GM12874 (cell line): Measurements from ENCODE around the gene CACNA1D.

Source experiments
- TF ChIP-seq, protein P1 (sequence below): IDR thresholded peaks from 2 replicates; pipeline ENCODE4 v1.5.1; 2011; ENCODE audit warnings: low read depth, mild to moderate bottlenecking, control low read depth, low read length, moderate library complexity; ENCODE audit not compliant: insufficient read depth

Gene CACNA1D

DNA sequence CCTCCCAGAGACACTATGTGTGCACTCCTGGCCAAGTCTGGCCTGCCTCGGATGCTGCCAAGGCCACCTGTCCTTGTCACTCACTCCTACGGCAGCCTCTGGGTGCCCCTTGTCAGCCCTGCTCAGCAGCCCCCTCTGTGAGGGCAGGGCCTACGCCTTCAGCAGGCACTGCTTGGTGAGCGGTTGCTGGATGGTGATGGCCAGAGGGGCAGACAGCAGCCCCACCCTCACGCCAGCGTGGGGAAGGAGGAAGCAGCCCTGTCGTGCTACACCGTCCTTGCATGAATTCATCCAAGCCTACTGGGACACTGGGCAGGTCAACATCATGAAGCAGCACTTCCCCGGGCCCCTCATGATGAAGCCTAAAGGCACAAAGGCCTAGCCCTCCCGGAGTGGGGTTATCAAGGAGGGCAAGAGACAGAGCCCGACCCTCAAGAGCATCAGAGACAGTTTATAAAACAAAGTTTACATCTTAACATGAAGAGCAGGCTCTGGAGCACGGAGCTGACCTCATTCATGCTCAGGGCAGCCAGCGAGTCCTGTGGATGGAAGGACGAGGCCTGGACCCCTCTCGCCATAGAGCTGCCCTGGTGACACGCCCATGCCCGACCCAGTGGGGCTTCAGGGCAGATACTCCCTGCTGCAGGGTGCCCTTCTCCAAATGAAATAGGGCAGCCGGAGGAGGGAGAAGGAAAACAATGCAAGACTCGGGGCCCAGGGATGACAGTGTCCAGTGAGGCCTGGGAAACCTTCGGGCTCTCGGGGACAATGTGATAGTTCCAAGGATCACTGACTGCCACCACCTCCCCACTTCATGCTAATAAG lies 326.6 kb downstream of the CACNA1D start:
- TF ChIP-seq, protein P1, sequence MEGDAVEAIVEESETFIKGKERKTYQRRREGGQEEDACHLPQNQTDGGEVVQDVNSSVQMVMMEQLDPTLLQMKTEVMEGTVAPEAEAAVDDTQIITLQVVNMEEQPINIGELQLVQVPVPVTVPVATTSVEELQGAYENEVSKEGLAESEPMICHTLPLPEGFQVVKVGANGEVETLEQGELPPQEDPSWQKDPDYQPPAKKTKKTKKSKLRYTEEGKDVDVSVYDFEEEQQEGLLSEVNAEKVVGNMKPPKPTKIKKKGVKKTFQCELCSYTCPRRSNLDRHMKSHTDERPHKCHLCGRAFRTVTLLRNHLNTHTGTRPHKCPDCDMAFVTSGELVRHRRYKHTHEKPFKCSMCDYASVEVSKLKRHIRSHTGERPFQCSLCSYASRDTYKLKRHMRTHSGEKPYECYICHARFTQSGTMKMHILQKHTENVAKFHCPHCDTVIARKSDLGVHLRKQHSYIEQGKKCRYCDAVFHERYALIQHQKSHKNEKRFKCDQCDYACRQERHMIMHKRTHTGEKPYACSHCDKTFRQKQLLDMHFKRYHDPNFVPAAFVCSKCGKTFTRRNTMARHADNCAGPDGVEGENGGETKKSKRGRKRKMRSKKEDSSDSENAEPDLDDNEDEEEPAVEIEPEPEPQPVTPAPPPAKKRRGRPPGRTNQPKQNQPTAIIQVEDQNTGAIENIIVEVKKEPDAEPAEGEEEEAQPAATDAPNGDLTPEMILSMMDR: no peak

DNA sequence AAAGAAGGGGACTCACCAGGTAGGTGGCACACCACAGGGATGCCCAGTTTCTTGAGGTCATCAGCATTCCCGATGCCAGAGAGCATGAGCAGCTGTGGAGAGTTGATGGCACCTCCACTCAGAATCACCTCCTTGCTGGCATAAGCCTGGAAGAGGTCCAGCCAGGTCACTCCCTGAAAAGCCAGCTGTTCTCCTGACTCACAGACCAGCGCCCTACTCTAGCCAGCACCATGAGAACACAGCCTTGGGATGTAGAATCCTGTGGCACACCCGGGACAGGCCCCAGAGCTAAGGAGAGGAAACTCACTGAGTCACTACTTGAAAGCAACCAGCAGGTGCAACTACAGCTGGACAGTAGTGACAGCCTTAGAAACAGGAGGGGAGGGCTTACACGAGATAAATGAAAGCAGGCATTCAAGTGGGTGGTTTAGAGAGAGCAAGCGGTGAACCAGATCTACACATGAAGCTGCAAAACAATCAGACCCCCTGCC lies 327.3 kb downstream of the CACNA1D start:
- TF ChIP-seq, protein P1: no peak

DNA sequence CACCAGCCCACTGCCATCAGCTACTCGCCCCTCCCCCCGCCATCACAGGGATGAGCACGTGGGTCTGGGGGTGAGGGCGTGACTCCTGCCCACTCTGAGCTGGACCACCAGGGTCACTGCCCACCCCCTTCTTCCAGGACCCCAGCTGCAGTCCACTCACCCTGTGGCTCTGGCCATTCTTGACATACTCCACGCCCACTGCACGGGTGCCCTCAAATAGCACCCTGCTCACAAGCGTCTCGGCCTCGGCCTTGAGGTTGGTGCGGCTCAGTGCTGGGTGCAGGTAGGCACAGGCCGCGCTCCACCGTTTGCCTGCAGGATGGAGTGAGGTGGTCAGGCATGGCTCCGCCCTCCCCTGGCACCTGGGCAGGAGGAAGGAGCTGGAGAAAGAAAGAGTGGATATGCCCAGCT lies 327.9 kb downstream of the CACNA1D start:
- TF ChIP-seq, protein P1: no peak

DNA sequence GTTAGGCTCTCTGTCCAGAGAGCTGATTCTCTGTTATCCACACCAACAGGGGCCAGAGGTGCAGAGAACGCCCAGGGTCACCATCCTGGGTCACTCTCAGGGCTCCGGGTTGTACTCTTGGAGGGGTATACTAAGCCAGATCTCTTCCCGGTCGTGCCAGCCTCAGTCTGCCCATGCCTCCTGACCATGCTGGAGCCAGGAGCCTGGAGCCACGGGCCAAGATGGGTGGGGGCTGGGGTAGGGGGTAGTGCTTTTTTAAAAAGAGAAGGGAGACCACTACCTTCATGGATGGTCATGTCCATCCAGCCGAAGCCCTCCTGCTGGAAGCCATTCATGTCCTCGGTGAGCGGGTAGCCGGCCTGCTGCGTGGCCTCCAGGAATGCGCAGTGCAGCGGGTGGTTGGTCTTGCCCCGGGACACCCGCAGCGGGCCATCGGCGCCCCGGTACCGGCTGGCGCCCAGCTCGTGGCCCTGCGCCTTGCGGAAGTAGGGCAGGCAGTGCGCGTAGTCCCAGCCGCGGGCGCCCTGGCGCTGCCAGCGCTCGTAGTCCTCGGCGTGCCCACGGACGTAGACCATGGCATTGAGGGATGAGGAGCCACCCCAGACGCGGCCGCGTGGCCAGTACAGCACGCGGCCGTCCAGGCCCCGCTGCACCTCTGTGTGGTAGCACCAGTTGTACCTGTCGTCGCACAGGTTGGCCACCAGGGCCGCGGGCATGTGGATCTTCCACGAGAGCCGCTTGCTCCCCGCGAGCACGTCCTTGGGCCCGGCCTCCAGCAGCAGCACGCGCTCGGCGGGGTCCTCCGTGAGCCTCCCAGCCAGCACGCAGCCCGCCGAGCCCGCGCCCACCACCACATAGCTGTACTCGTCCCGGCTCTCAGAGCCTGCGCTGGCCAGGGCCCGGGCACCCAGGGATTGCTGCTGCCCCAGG lies 328.9 kb downstream of the CACNA1D start:
- TF ChIP-seq, protein P1: no peak

DNA sequence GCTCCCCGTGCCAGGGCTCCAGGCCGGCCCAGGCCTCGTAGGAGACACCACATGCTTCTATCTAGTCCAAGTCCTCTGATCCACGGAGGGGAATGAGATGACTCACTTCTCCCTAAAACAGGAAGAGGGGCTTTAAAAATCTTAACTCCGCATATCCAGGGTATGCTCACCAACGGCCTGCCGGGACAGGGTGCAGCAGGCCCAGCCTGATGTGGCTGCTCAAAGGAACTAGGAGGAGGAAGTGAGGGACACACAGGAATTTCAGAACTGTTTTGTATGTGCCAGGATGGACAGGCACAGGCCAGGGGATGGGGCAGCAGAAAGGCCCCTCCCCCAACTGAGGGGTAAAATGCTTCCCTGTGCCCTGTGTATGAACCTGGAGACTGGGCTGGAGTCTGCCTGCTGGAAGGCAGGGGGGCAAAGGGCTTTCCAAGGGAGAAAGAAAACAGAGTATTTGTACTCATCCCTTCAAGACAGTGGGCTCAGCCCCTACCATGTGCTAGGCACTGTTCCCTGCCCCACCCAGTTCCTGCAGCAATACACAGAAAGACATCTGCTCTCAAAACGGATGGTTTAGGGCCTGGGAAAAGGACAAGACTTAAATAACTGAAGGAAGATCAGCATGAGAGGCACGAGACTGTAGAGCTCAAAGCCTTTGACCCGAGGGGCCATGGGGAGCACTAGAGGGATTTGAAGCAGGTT lies 329.7 kb downstream of the CACNA1D start:
- TF ChIP-seq, protein P1: no peak

DNA sequence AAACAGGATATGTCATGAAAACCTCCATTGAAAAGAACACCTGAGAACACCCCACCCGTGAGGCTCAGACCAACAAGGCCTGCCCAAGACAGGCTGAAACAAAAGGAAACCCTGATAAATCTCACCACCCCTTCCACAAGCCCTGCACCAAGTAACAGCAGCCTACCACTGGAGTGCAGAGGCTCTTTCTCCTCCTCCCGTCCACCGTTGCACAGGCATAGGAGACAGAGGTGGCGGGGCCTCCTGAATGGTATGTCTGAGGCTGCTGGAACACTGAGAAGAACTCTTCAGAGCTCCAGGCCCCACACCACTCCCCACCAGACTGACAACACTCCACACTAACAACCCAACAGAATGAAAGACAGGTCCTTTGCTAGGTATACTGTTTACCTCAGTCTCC lies 330.4 kb downstream of the CACNA1D start:
- TF ChIP-seq, protein P1: no peak
